Neural cell (in vitro differentiated cells): Measurements from ENCODE around the gene INPP5A.

Source experiments
- EP300 ChIP-seq: fragments of 450-650 bp; conservative IDR thresholded peaks from 2 replicates; pipeline ENCODE4 v1.6.1; 2014; ENCODE audit warnings: antibody characterized with exemption, mild to moderate bottlenecking, moderate library complexity; ENCODE audit not compliant: poor library complexity, severe bottlenecking
- EZH2 ChIP-seq: fragments of 200-600, 300-800 bp; shearing (Covaris generic), sonication (generic); IDR thresholded peaks from 2 replicates; pipeline ENCODE4 v1.6.1; 2014; ENCODE audit warnings: antibody characterized with exemption, low read length, borderline replicate concordance, mild to moderate bottlenecking; ENCODE audit not compliant: insufficient read depth, poor library complexity, severe bottlenecking
- POLR2AphosphoS5 ChIP-seq: IDR thresholded peaks from 2 replicates; pipeline ENCODE4 v1.6.1; 2012
- SMC3 ChIP-seq: fragments of 450-650 bp; conservative IDR thresholded peaks from 2 replicates; pipeline ENCODE4 v1.6.1; 2014; ENCODE audit warnings: antibody characterized with exemption, mild to moderate bottlenecking, moderate library complexity; ENCODE audit not compliant: poor library complexity
- TAF1 ChIP-seq: IDR thresholded peaks from 2 replicates; pipeline ENCODE4 v1.6.1; 2012; ENCODE audit warnings: low read depth
- TF ChIP-seq, protein P1 (sequence below): fragments of 450-650 bp; IDR thresholded peaks from 2 replicates; pipeline ENCODE4 v1.5.1; 2014; ENCODE audit warnings: antibody characterized with exemption, mild to moderate bottlenecking, moderate library complexity; ENCODE audit not compliant: poor library complexity, severe bottlenecking
- TF ChIP-seq, protein P2 (sequence below): IDR thresholded peaks from 2 replicates; pipeline ENCODE4 v1.6.1; 2012; ENCODE audit warnings: borderline replicate concordance

DNA sequence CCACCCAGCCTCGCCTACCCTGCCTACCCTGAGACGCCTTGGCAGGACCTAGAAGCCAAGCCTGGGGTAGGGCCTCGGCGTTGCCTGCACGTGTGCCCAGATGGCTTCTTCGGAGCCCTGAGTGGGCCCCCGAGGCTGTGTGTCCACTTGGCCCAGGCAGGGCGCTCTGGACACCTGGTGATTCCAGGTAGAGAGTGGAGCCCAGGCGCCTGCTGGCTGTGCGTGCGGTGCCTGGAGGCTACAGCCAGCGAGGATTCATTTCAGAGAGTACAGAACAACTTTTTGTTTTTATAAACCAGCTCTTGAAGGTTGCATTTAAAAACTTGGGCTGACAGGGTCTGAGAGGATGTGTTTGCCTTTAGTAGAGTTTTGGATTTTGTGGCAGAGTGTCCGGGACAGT, 208.4 kb downstream of the INPP5A start:
- TF ChIP-seq EP300 (no peak), TAF1 (no peak), EZH2 (no peak), POLR2AphosphoS5 (no peak), SMC3 (no peak)
- TF ChIP-seq, protein P1, sequence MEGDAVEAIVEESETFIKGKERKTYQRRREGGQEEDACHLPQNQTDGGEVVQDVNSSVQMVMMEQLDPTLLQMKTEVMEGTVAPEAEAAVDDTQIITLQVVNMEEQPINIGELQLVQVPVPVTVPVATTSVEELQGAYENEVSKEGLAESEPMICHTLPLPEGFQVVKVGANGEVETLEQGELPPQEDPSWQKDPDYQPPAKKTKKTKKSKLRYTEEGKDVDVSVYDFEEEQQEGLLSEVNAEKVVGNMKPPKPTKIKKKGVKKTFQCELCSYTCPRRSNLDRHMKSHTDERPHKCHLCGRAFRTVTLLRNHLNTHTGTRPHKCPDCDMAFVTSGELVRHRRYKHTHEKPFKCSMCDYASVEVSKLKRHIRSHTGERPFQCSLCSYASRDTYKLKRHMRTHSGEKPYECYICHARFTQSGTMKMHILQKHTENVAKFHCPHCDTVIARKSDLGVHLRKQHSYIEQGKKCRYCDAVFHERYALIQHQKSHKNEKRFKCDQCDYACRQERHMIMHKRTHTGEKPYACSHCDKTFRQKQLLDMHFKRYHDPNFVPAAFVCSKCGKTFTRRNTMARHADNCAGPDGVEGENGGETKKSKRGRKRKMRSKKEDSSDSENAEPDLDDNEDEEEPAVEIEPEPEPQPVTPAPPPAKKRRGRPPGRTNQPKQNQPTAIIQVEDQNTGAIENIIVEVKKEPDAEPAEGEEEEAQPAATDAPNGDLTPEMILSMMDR, result no peak
- TF ChIP-seq, protein P2, sequence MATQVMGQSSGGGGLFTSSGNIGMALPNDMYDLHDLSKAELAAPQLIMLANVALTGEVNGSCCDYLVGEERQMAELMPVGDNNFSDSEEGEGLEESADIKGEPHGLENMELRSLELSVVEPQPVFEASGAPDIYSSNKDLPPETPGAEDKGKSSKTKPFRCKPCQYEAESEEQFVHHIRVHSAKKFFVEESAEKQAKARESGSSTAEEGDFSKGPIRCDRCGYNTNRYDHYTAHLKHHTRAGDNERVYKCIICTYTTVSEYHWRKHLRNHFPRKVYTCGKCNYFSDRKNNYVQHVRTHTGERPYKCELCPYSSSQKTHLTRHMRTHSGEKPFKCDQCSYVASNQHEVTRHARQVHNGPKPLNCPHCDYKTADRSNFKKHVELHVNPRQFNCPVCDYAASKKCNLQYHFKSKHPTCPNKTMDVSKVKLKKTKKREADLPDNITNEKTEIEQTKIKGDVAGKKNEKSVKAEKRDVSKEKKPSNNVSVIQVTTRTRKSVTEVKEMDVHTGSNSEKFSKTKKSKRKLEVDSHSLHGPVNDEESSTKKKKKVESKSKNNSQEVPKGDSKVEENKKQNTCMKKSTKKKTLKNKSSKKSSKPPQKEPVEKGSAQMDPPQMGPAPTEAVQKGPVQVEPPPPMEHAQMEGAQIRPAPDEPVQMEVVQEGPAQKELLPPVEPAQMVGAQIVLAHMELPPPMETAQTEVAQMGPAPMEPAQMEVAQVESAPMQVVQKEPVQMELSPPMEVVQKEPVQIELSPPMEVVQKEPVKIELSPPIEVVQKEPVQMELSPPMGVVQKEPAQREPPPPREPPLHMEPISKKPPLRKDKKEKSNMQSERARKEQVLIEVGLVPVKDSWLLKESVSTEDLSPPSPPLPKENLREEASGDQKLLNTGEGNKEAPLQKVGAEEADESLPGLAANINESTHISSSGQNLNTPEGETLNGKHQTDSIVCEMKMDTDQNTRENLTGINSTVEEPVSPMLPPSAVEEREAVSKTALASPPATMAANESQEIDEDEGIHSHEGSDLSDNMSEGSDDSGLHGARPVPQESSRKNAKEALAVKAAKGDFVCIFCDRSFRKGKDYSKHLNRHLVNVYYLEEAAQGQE, result no peak
